Measurements from ENCODE around the gene S100A2.
"Not testable (repeated sequence)": the region's sequence is repeated elsewhere in the genome, so short reads cannot be mapped to it uniquely, and the experiment has no call there.

The S100A2 gene

DNA sequence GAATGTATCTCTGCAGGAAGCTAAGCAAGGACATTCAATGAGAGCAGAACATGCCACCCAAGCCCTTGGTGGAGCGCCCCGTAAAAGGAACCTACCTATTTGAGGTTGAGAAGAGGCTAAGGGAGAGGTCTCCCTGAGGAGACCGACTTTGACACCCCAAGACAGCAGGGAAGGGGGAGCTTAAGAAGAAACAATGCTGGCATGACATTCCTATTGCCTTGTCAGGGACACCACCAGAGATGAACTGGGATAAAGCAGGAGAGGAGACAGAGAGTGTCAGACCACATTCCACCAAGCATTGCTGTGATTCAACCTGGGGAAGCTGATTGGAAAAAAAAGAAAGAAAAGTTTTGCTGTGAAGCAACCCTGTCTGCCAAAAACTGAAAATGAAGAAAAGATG lies 13.3 kb upstream of the S100A2 start:
- H3K27ac ChIP-seq = no peak overlapping the region

DNA sequence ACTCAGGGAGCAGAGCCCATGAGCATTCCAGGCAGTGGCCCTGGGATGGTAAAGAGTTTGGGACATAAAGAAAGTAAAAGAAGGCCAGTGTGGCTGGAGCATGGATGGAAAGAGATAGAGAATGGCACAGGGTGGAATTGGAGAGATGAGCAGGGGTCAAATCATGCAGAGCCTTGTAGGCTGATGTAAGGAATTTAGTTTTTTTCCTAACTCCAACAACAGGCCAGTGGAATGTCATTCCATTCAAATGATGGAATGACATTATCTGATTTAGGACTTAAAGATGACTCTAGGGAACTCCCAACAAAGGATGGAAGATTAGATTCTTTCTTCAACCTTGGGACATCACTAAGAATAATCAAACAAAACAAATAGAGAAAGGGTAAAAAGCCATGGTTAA lies 12.8 kb upstream of the S100A2 start:
- Histone ChIP-seq H3K27ac (no peak overlapping the region), H3K36me3 (no peaks in the 10 kb centered on the region), H3K4me3 (ENCODE audit: low read depth, low read length) (no peak overlapping the region), H3K27me3 (ENCODE audit: insufficient read depth, low read depth, severe bottlenecking) (no peaks in the 10 kb centered on the region), H3K9me3 (ENCODE audit: severe bottlenecking) (peaks cover 16% of the 10 kb centered on the region)
- TF ChIP-seq, protein P1, sequence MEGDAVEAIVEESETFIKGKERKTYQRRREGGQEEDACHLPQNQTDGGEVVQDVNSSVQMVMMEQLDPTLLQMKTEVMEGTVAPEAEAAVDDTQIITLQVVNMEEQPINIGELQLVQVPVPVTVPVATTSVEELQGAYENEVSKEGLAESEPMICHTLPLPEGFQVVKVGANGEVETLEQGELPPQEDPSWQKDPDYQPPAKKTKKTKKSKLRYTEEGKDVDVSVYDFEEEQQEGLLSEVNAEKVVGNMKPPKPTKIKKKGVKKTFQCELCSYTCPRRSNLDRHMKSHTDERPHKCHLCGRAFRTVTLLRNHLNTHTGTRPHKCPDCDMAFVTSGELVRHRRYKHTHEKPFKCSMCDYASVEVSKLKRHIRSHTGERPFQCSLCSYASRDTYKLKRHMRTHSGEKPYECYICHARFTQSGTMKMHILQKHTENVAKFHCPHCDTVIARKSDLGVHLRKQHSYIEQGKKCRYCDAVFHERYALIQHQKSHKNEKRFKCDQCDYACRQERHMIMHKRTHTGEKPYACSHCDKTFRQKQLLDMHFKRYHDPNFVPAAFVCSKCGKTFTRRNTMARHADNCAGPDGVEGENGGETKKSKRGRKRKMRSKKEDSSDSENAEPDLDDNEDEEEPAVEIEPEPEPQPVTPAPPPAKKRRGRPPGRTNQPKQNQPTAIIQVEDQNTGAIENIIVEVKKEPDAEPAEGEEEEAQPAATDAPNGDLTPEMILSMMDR (IDR thresholded peaks at IDR 0.05; ENCODE audit: low read depth, low read length) = no peak
- DNase-seq = no peak

More for the DNA sequence above, 13.3 kb upstream of the S100A2 start:
- Histone ChIP-seq H3K27me3 (ENCODE audit: insufficient read depth, low read depth, severe bottlenecking) (no peaks in the 10 kb centered on the region), H3K36me3 (no peaks in the 10 kb centered on the region), H3K9me3 (ENCODE audit: severe bottlenecking) (peaks cover 16% of the 10 kb centered on the region), H3K4me3 (ENCODE audit: low read depth, low read length) (no peak overlapping the region)
- TF ChIP-seq, protein P1 (IDR thresholded peaks at IDR 0.05; ENCODE audit: low read depth, low read length) = no peak
- no peak for DNase-seq

DNA sequence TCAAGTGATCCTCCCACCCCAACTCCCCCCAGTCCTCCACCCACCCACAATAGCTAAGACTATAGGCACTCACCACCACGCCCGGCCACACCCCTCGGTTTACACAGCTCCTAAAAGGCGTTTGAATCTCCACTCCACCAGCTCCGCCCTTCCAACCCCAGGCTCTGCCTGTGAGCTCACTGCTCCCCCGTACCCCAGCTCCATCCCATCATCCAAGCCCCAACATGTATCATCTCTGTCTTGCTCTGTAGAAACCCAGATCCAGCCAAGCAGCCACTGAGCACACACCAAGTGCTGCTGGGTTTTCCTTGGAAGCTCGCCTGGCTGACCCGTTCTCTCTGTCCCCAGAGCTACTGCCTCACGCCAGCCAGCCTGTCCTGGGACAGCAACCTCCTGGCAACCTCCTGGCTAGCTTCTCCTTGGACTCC lies 12.0 kb upstream of the S100A2 start:
- H3K27me3 ChIP-seq (ENCODE audit: insufficient read depth, low read depth, severe bottlenecking) = no peaks in the 10 kb centered on the region
- no peak for DNase-seq
- H3K9me3 ChIP-seq (ENCODE audit: severe bottlenecking) = peaks cover 16% of the 10 kb centered on the region
- H3K4me3 ChIP-seq (ENCODE audit: low read depth, low read length) = no peak overlapping the region
- peak overlapping the region; percentile 87 for H3K27ac ChIP-seq
- H3K36me3 ChIP-seq = no peaks in the 10 kb centered on the region
- TF ChIP-seq, protein P1 (IDR thresholded peaks at IDR 0.05; ENCODE audit: low read depth, low read length) = no peak

DNA sequence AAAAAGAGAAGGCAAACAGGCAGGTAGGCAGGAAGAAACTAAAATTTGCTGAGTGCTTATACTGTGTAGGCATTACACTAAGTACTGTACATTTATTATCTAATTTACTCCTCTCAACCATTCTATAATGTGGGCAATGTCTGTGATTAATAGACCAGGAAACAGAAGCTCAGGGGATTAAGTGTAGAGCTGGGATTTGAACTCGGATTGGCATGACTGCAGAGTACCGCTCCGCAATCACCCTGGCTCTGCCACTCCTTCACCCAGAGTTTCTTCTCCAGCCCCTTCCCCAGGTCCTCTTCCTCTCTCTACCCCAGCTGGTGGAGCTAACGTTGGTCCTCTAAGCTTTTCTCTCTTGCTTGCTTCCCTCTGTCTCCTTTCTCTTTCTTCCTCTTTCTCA lies 11.5 kb upstream of the S100A2 start:
- TF ChIP-seq, protein P1 (IDR thresholded peaks at IDR 0.05; ENCODE audit: low read depth, low read length) = no peak
- no peaks in the 10 kb centered on the region for H3K36me3 ChIP-seq
- no peak overlapping the region for H3K4me3 ChIP-seq (ENCODE audit: low read depth, low read length)
- peak; percentile 76 for DNase-seq
- peak overlapping the region; percentile 87 for H3K27ac ChIP-seq
- H3K27me3 ChIP-seq (ENCODE audit: insufficient read depth, low read depth, severe bottlenecking) = no peaks in the 10 kb centered on the region
- H3K9me3 ChIP-seq (ENCODE audit: severe bottlenecking) = peaks cover 14% of the 10 kb centered on the region

DNA sequence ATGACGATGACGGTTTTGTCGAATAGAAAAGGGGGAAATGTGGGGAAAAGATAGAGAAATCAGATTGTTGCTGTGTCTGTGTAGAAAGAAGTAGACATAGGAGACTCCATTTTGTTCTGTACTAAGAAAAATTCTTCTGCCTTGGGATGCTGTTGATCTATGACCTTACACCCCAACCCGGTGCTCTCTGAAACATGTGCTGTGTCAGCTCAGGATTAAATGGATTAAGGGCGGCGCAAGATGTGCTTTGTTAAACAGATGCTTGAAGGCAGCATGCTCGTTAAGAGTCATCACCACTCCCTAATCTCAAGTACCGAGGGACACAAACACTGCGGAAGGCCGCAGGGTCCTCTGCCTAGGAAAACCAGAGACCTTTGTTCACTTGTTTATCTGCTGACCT lies 9.9 kb upstream of the S100A2 start:
- Histone ChIP-seq H3K27ac (peak overlapping the region; percentile 87), H3K9me3 (ENCODE audit: severe bottlenecking) (peaks cover 11% of the 10 kb centered on the region)
- not testable (repeated sequence) for H3K4me3 ChIP-seq (ENCODE audit: low read depth, low read length); H3K27me3 ChIP-seq (ENCODE audit: insufficient read depth, low read depth, severe bottlenecking); H3K36me3 ChIP-seq
- DNase-seq = peak; percentile 97

DNA sequence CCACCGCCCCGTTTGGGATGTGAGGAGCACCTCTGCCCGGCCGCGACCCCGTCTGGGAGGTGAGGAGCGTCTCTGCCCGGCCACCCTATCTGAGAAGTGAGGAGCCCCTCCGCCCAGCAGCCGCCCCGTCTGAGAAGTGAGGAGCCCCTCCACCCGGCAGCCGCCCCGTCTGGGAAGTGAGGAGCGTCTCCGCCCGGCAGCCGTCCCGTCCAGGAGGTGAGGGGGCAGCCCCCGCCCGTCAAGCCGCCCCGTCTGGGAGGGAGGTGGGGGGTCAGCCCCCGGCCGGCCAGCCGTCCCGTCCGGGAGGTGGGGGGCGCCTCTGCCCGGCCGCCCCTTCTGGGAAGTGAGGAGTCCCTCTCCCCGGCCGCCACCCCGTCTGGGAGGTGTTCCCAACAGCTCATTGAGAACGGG lies 9.4 kb upstream of the S100A2 start:
- H3K9me3 ChIP-seq (ENCODE audit: severe bottlenecking) = peaks cover 11% of the 10 kb centered on the region
- peak; percentile 68 for DNase-seq
- H3K27me3 ChIP-seq (ENCODE audit: insufficient read depth, low read depth, severe bottlenecking); H3K36me3 ChIP-seq; H3K4me3 ChIP-seq (ENCODE audit: low read depth, low read length): not testable (repeated sequence)
- H3K27ac ChIP-seq = peak overlapping the region; percentile 87

DNA sequence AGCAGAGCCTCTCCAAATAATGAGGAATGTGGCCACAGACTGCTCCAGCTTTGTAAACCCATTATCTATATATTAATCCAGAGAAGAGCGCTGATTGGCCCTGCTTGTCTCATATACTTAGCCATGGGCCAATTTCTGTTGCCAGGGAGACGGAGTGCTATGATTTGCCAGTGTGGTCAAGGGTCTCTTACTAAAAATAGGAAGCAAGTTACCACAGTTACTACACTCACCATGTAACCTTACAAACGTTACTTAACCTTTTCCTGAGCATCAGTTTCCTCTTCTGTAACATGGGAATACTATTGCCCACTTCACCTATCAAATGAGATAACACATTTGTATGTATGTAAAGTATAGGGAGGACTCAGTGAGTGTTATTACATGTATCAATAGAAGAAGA lies 7.7 kb upstream of the S100A2 start:
- H3K4me3 ChIP-seq (ENCODE audit: low read depth, low read length) = no peak overlapping the region
- TF ChIP-seq, protein P1 (IDR thresholded peaks at IDR 0.05; ENCODE audit: low read depth, low read length) = no peak
- DNase-seq = no peak

More for the DNA sequence above, 7.7 kb upstream of the S100A2 start:
- Histone ChIP-seq H3K36me3 (no peaks in the 10 kb centered on the region), H3K27ac (0 out of 2 replicates have a peak overlapping the region, but pooled peaks have one; percentile 0), H3K27me3 (ENCODE audit: insufficient read depth, low read depth, severe bottlenecking) (no peaks in the 10 kb centered on the region), H3K9me3 (ENCODE audit: severe bottlenecking) (peaks cover 11% of the 10 kb centered on the region)

All from WERI-Rb-1 (cell line).